Astrocyte of the spinal cord (primary cell): ENCODE results near the gene L3MBTL4.

Source experiments
- DNase-seq: peaks from one replicate; pipeline ENCODE4 v3.0.0; 2011; ENCODE audit warnings: low read depth, low spot score
- H3K4me3 ChIP-seq: 2 replicates; pipeline ENCODE4 v1.5.1; 2011; ENCODE audit warnings: low read depth, mild to moderate bottlenecking, low read length, moderate library complexity
- in situ Hi-C: cut with HindIII; loops from 2 replicates; pipeline ENCODE4 v1.10.0; 2017; ENCODE audit warnings: low sequenced_read_pairs
- TF ChIP-seq, protein P1 (sequence below): IDR thresholded peaks from 2 replicates; pipeline ENCODE4 v1.5.1; 2012; ENCODE audit warnings: low read depth, mild to moderate bottlenecking, low read length, inconsistent platforms

L3MBTL4 gene

DNA sequence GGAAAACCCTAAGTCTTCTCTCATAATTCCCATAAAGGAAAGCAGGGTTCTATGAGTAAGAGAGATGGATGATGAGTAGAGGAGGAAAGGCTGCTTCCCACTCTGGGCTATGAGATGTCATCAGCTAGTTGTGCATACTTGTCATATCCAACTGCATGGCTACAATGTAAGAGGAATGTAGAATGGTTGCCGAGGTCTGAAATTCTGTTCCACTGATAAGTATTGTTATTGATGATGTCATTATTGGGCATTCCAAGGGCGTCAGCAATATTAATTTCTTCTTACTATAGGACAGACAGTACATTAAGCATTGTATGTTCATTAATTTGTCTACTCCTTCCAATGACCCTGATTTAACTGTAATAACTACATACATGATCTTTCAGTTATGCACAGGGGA lies 88.1 kb downstream of the L3MBTL4 start:
- DNase-seq, result no peak
- in situ Hi-C loops, result no loop called here
- H3K4me3 ChIP-seq, result no peak overlapping the region
- TF ChIP-seq, protein P1, sequence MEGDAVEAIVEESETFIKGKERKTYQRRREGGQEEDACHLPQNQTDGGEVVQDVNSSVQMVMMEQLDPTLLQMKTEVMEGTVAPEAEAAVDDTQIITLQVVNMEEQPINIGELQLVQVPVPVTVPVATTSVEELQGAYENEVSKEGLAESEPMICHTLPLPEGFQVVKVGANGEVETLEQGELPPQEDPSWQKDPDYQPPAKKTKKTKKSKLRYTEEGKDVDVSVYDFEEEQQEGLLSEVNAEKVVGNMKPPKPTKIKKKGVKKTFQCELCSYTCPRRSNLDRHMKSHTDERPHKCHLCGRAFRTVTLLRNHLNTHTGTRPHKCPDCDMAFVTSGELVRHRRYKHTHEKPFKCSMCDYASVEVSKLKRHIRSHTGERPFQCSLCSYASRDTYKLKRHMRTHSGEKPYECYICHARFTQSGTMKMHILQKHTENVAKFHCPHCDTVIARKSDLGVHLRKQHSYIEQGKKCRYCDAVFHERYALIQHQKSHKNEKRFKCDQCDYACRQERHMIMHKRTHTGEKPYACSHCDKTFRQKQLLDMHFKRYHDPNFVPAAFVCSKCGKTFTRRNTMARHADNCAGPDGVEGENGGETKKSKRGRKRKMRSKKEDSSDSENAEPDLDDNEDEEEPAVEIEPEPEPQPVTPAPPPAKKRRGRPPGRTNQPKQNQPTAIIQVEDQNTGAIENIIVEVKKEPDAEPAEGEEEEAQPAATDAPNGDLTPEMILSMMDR, result no peak

DNA sequence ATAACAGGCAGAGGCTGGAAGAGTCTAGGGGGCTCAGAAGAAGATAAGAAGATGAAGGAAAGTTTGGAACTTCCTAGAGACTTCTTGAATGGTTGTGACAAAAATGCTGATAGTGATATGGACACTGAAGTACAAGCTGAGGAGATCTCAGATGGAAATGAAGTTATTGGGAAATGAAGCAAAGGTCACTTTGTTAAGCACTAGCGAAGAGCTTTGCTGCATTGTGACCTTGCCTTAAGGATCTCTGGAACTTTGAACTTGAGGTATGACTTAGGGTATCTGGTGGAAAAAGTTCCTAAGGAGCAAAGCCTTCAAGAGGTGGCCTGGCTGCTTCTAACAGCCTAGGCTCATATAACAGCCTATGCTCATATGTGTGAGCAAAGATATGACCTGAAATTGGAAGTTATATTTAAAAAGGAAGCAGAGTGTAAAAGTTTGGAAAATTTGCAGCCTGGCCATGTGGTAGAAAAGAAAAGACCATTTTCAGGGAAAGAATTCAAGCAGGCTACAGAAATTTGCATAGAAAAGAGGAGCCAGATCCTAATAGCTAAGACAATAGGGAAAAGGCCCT lies 91.3 kb downstream of the L3MBTL4 start:
- in situ Hi-C loops, result no loop called here
- TF ChIP-seq, protein P1, result no peak
- DNase-seq, result no peak
- no peak overlapping the region for H3K4me3 ChIP-seq

DNA sequence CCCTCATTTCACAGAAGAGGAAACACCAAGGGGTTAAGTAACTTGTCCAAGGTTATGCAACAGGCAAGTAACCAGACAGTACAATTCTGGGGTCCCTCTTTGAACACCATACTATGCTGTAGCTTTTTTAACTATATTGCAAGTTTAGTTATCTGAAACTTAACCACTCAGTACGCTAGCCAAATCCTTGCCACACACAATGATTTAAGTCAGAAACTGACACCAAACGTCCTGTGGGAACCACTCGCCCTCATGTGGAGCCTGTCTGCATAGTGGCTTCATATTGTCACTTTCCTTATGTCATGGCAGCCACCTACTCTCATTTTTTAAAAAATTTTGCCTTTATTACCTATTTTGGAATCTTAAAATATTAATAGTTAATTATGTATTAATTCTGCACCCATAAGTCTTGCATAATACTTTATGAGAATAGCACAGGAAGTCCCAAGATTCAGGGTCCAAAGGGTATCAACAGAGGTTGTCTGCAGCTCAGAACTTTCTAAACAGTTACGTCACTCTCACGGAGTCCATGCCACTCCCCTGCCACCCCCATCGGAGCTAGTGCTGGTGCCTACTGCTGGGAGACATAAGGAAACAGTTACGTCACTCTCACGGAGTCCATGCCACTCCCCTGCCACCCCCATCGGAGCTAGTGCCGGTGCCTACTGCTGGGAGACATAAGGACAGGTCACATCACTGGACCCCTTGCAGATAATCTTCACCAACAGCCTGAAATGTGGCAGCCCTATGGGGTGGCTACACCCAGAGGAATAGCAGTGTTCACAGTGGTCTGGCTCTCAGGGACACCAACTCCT lies 99.0 kb downstream of the L3MBTL4 start:
- DNase-seq, result no peak
- no peak overlapping the region for H3K4me3 ChIP-seq
- in situ Hi-C loops, result no loop called here
- TF ChIP-seq, protein P1, result no peak

DNA sequence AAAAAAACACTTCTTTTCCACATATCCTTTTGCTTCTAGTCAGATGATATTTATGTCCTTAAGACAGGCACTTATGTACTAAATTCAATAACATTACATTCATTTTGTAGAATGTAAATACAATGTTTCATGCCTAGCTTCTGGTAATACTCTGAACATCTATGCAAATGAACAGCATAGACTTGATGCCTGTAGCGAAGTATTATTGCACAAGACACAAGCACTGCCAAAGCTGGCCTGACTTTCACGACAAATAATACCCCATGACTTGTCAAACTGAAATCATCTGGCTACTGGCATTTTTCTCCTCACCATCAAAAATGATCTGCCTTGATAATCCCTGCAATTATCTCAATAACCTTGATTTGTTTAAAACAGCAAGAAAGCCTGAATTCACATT lies 101.3 kb downstream of the L3MBTL4 start:
- in situ Hi-C loops, result no loop called here
- TF ChIP-seq, protein P1, result no peak
- no peak overlapping the region for H3K4me3 ChIP-seq
- no peak for DNase-seq

DNA sequence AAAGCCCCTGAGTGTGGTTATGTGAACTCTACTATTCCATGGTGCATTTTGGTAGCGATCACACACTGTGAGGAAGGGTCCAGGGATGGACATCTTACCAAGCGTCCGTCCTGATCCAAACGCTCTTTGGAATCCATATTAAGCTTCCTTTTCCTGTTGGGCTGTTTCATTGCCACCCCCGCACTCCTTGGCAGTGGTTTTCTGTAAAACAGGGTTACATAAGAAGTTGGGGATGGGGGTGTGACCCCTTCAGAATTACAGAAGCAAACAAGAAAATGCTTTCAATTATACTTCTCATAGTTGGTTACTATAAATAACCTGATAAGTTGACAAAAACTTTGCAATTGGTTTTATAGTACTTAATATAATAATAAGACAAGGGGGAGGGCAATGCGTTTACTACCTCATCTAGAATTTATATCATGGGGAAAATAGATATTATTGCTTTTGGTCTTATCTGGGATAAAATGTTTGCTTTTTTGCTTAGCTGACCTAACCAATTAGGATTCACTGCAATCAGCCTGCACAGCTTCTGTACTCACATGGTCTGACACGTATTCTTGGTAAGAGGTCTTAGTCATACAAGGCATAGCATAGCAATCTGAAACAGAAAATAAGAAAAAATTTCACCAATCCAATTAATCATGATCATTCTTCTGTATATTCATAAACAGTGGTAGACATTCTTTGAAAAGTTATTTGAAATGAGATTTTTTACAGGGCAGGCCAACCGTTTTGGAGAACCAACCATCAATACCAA lies 103.1 kb downstream of the L3MBTL4 start:
- no peak overlapping the region for H3K4me3 ChIP-seq
- in situ Hi-C loops, result no loop called here
- TF ChIP-seq, protein P1, result no peak
- no peak for DNase-seq

DNA sequence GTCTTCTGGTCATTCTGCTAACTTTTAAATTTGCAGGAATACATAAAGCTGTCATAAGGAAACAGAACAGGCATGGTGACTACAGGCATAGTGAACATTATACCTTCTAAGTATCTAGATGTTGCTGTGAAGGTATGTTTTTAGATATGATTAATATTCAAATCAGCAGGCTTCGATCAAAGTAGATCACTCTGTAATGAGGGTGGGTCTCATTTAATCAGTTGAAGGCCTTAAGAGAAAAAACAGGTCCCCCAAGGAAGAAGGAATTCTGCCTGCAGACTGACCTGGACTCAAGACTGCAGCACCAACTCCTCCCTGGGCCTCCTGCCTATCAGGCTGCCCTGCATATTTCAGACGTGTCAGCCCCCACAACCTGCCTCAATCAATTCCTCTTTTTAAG lies 104.0 kb downstream of the L3MBTL4 start:
- DNase-seq, result no peak
- H3K4me3 ChIP-seq, result no peak overlapping the region
- in situ Hi-C loops, result no loop called here
- TF ChIP-seq, protein P1, result no peak
